ENCODE data around the gene GNG11.

GNG11 gene

DNA sequence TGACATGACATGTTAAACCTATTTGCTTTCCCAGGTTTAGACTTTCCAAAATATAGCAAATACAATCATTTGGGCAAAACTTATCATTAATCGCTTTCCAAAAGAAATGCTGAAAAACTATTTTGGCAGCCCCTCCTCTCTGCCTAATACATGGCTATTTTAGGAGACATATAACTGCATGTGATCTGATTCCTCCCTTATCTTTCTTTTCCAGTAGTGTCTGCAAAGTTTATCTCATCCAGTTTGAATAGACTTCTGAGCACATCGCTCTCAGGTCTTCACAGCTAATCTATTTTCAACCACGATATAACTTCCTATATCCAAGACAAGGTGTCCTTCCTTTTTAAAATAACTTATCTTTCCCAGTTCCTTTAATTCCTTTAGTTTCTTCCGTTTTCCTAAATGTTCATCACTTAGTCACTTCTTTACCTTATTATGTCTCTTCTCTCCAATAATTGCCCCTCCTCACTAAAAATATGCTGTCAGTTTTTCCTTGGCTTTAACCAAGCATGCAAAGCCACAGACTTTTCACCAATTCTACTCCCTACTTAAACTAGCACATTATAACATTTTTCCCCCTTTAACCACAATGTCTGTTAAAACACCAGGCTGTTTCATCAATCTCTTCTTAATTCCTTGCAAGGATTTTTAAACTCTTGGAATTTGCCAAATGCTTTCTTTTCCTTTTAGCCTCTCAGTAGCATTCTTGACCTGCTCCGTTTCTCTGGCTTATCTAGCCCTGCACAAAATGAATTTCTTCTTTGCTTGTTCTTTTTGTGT is 24.4 kb downstream of the GNG11 start:
- no peak for DNase-seq (ENCODE audit: low read depth, low spot score)

DNA sequence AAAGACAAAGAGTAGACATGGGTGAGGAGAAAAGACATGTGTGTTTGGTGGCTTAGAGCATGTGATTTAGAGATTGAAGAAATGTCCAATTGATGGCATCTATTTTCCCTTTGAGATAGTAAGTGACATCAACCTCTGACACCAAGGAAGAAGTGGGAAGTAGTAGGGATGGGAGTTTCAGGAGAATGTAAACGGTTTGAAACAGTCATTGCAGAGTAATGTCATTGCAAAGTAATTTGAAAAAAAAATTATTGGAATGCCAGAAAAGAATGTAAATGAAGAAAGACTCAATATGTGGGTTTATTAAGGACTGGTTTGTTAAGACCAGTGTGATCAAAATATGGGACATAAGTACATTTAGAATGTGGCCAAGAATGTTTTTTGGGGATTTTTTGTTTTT is 26.6 kb downstream of the GNG11 start:
- DNase-seq (ENCODE audit: low read depth, low spot score): no peak

DNA sequence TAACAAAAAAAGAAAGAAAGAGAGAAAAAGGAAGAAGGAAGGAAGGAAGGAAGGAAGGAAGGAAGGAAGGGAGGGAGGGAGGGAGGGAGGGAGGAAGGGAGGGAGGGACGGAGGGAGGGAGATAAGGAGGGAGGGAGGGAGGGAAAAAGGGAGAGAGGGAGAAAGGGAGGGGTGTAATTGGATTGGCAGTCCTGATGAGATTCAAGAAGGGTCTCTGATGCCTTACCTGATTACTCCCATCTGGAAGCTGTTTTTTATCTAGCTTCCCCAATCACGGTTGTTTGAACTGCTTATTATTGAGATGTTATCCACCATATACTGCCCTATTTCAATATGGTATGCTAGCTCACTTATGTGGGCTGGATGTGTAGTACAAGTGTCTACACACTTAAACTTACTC is 27.3 kb downstream of the GNG11 start:
- DNase-seq (ENCODE audit: low read depth, low spot score): no peak

DNA sequence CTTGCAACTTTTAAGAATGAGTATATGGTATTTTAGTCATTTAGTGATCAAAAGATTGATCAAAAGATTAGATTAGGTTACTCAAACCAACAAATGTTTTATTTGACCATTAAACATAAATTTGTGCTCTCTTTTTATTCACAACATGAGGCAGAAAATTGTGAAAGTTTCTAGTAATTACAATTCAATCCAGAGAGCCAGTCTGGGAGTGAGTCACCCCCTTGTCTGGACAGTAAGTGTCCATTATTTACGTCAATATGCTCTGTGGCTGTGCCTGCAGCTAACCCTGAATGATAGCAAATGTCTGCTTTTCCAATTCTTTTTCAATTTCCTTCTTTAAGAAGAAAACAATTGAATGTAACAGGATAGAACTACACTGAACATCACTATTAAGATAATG is 27.9 kb downstream of the GNG11 start:
- no peak for DNase-seq (ENCODE audit: low read depth, low spot score)

DNA sequence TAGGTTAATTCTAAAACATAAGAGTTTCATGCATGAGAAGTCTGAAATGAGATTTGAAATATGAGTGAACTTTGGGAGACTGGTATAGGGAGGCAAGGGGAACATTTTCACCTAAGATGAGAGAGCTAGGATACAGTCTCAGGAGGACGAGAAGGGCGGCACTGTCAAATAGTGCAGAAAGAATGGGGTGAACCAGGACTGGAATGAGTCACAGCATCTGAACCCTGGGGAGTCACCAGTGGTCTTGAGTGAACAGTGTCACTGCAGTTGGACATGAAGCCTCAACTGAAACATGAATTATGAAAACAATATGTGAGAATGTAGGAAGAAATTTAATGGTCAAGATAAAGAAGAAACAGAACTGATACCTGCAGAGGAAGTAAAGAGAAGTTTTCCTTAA is 33.8 kb downstream of the GNG11 start:
- DNase-seq (ENCODE audit: low read depth, low spot score): no peak

DNA sequence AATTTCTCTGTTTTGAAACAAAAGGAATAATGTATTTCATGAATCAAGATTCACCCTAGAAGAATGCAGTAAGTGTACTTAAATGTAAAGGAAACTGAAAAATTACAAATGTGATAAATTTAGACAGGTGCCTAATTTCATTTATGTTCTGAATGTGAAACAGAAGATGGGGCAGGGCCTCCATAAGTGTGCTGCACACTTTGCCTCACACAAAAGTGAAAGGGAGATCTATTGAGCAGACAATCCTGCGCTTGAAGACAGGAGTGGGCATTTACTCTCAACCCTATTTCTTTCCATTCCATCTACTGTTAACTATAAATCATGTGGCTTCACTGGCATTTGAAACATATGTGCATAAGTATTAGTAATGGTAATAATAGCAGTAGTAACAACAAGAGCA is 36.2 kb downstream of the GNG11 start:
- DNase-seq (ENCODE audit: low read depth, low spot score): no peak

DNA sequence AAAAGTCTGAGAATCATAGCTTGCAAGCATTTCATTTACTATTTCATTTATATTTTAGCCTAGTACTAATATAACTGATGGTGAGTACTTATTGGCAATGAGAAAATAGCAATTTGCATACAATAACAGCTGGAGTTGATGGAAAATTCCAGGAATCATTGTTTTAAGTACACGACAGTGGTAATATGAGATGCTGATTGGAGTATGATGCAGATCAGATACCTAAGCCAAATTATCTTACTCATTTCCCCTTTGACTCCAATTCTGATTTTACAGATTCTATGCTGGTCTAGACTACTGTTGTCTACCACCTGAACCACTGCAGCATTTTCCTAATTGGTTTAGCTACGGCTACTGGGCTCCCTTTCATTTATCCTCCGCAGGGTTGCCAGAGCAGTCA is 36.7 kb downstream of the GNG11 start:
- DNase-seq (ENCODE audit: low read depth, low spot score): no peak

DNA sequence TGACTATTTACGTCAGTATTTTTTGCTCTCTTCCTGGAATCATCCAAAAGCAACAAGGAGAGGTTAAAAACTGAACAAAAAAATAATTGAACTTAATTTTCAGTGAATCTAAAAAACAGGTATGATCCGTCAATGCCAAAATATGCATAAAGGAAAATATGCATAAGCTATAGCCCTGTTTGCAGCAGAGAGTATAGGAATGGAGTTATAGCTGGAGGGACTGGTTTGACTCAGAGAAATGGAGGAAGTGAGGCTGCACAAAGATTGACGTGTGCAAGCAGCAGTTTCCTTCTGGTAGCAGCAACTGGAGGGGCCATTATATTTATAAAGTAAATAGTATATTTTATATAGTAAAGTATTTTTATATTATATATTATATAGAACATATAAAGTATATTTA is 37.1 kb downstream of the GNG11 start:
- no peak for DNase-seq (ENCODE audit: low read depth, low spot score)

DNA sequence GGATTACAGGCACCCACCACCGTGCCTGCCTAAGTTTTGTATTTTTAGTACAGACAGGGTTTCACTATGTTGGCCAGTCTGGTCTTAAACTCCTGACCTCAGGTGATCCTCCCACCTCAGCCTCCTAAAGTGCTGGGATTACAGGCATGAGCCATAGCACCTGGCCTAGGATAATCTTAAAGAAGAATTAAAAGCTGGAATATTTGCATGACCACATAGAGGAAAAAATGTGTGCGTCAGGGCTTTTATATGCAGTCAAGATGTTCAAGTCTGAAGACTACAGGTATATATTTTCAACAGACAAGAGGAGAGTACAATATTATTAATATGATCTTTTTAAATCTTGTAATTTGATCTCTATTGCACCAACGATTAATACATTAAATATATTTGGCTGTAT is 39.5 kb downstream of the GNG11 start:
- no peak for DNase-seq (ENCODE audit: low read depth, low spot score)

DNA sequence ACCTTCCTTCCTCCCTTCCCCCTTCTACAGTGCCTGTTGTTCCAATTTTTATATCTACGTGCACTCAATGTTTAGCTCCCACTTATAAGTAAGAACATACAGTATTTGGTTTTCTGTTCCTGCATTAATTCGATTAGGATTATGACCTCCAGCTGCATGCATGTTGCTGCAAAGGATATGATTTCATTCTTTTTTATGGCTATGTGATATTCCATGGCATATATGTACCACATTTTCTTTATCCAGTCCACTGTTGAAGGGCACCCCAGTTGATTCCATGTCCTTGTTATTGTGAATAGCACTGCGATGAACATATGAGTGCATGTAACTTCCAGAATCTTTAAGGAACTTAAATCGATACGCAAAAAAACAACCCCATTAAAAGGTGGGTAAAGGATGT is 42.7 kb downstream of the GNG11 start:
- DNase-seq (ENCODE audit: low read depth, low spot score): no peak

DNA sequence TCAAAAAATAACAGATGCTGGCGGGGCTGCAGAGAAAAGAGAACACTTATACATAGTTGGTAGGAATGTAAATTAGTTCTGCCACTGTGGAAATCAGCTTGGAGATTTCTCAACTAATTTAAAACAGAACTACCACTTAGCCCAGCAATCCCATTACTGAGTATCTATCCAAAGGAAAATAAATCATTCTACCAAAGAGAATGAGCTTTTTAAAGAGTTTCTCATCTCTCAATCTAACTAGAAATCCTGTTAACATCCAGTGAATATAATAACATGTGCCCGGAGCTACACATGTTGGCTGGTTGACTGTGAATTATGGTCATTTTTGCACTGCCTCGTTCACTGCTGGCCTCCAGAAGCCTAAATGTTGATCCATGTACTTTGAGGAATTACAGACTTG is 43.3 kb downstream of the GNG11 start:
- no peak for DNase-seq (ENCODE audit: low read depth, low spot score)

DNA sequence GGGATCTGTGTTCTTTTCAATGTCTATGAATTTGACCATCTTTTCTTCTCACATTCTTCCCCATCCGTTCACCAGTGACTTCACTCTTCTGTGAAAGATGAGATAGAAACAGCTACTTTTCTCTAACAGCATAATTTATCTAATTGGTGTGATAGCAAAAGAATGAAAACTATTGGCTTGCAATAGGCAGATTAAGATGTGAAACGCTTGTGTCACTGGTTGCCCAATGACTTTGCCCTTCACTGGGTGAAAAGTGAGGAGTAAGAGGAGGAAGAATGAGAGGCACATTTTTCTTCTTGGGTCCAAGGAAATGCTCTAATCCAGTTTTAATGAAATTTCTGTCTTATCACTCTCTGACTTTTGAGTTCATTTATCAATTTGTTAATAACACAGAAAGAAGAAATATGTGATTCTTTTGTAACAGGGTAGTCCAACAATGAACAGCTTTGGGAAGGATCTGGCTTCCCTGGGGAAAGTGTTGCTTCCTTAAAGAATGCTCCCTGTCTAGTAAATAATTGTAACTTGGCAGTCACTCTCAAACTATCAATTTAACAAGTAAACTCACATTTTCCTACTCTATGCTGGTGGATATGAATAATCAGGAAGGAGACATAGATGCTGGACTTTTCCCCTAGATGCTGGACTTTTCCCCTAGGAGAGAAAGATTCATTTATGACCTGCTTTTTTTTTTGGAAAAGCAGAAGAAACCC is 47.5 kb downstream of the GNG11 start:
- DNase-seq (ENCODE audit: low read depth, low spot score): no peak

DNA sequence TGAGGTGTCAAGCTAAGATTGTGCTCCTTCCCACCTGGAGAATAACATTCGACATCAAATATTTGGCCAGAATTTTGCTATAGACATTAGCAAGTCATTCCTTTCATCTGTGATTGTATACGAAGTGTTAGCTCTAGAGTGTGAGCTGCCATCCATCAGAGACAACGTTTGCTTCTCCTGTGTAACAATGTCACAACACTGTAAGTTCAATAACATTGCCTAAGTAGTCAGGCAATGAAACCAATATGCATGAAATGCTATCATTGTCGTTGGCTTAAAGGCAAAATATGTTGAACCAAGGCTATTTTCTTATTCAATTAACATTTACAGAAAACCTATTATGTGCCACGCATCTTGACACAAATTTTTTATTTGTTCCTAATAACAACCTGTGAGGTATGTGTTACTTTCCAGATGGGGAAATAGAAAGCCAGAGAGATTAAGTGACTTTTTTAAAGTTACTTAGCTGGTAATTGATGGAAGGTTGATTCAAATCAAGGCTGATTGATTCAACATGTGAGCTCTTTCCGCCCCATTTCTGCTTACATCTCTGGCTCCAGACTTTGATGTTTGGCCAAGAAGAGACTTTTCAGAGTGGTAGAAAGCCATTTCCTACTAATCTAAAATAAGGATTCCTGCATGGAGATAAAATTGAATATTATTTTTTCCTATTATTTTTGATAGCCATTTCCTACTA is 50.6 kb downstream of the GNG11 start:
- no peak for DNase-seq (ENCODE audit: low read depth, low spot score)

DNA sequence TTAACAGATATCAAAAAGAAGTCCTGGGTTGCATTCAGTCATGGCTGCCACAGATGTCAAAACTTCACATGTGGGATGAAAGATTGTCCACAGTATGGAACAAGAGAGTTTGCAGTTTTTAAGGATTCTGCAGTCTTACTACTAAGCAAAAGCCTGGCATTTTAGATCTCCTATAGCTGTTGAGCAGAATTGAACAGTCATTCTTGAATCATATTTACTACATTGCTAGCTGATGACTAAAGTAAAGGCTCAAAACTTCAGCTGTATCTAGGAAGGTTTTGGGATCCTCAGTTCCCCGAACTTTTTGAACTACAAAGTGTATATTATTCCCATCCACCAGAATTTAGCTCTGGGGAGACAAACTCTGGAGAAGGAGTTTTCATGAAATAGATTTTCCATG is 51.6 kb downstream of the GNG11 start:
- no peak for DNase-seq (ENCODE audit: low read depth, low spot score)

DNA sequence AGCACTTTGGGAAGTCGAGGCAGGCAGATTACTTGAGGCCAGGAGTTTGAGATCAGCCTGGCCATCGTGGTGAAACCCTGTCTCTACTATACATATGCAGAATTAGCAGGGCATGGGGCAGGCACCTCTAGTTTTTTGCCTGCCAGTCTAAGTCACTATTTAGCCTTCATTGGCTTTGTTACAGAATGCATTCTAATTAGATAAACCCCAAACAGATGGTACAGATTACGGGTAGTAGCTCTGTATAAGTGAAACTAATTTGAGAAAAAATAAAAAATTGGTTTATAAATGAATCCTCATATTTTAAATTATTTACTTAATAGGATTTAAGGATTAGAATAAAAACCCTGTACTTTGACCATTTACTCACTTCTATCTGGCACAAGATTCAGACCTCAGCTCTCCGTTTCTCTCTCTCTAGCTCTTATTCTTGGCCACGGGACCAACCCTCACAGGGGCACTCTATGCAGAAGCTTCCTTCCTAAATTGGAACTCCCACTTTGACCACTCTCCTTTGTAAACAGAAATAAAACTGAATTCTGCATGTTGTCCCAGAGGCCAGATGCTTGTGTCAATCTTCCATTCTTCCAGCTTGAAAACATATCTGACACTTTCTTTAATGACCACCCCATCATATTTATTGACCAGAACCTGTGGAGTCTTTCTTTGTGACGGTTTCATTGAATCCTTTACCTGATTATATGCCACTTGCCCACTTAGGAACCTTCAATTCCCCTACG is 55.8 kb downstream of the GNG11 start:
- no peak for DNase-seq (ENCODE audit: low read depth, low spot score)

Data from activated naive CD8-positive, alpha-beta T cell treated with anti-CD3 and anti-CD28 coated beads, Interleukin-2, amount 50 U/mL, for 16 hours (primary cell).